AG04450 (cell line): Measurements from ENCODE around the gene PPM1A. TPM values are rescaled to one million over a fixed set of nuclear protein-coding genes. Genes with fewer than 3 reads are reported as not detected.
A peak's percentile ranks its signal among the peaks of the same experiment; 100 is the strongest.

Source experiments
- CTCF ChIA-PET: fragments of 300-600, 350-600 bp; formaldehyde crosslinking; extraction: SDS; loops from one replicate; lab custom pipeline; 2022; ENCODE audit warnings: antibody characterized with exemption, inconsistent platforms; lab: Charles Lee
- POLR2A ChIA-PET: fragments of 350-600 bp; formaldehyde crosslinking; extraction: SDS; loops from one replicate; lab custom pipeline; 2021; ENCODE audit warnings: antibody characterized with exemption, inconsistent platforms; lab: Yijun Ruan, JAX
- DNase-seq: peaks from one replicate; pipeline ENCODE4 v3.0.0-alpha.2; 2011; ENCODE audit warnings: low read depth, low spot score
- H3K27ac ChIP-seq: one replicate; pipeline ENCODE4 v1.5.1; 2012; ENCODE audit warnings: low read depth, low read length, control low read depth
- H3K27me3 ChIP-seq: one replicate; pipeline ENCODE4 v1.6.0; 2012; ENCODE audit warnings: low read length; ENCODE audit not compliant: control insufficient read depth, insufficient read depth
- H3K4me3 ChIP-seq: 2 replicates; pipeline ENCODE4 v1.5.1; 2011; ENCODE audit warnings: mild to moderate bottlenecking, low read depth, low read length, control low read depth
- H3K9me3 ChIP-seq: 2 replicates; pipeline ENCODE4 v1.5.1; 2012; ENCODE audit warnings: low read length; ENCODE audit not compliant: control insufficient read depth, insufficient read depth
- CTCF ChIP-seq: IDR thresholded peaks from 2 replicates; pipeline ENCODE4 v1.5.1; 2011; ENCODE audit warnings: low read depth, low read length, control low read depth, inconsistent platforms
- polyA plus RNA-seq: library from polyadenylated mRNA; depleted of rRNA; stranded (reverse); fragments of >200 nt; gene quantifications from 2 replicates; pipeline ENCODE4 v1.2.3, GENCODE V29; 2011

The PPM1A gene
- polyA plus RNA-seq, 1 experiment = 44.1 TPM

- H3K4me3 ChIP-seq = no peak overlapping the region
- peaks cover 20% of the 10 kb centered on the region for H3K27me3 ChIP-seq
- H3K27ac ChIP-seq = no peak overlapping the region
- no peaks in the 10 kb centered on the region for H3K9me3 ChIP-seq
- POLR2A ChIA-PET = interaction anchor here (0.8 kb wide), 1 partner anchor 245 kb away, joined by 3 read pairs; no protein-coding TSS in a partner anchor
- CTCF ChIA-PET = interaction anchor here (1.1 to 1.8 kb wide), 2 partner anchors 24 to 693 kb away, joined by 4 to 5 read pairs; no protein-coding TSS in a partner anchor
- no peak for TF ChIP-seq CTCF
- DNase-seq = no peak
These were observed 77.3 kb downstream of the PPM1A start for GRCh38 chr14:60326274-60326673.

GRCh38 chr14:60327447-60328331 lies 78.7 kb downstream of the PPM1A start:
- ChIA-PET POLR2A (interaction anchor here (0.6 kb wide), 1 partner anchor 80 kb away, joined by 7 read pairs; no protein-coding TSS in a partner anchor), CTCF (interaction anchor here (0.8 to 6.1 kb wide), 3 partner anchors 19 to 1587 kb away, joined by 3 to 60 read pairs (median 3); no protein-coding TSS in a partner anchor)
- no peak overlapping the region for H3K27ac ChIP-seq
- no peak for DNase-seq
- H3K9me3 ChIP-seq = no peaks in the 10 kb centered on the region
- no peak for TF ChIP-seq CTCF
- H3K4me3 ChIP-seq = peak overlapping the region; percentile 27
- H3K27me3 ChIP-seq = peaks cover 19% of the 10 kb centered on the region

GRCh38 chr14:60328583-60328982 lies 79.6 kb downstream of the PPM1A start:
- no peak for TF ChIP-seq CTCF
- DNase-seq = no peak

GRCh38 chr14:60329274-60329673 lies 80.3 kb downstream of the PPM1A start:
- Histone ChIP-seq H3K27ac (no peak overlapping the region), H3K4me3 (no peak overlapping the region), H3K9me3 (no peaks in the 10 kb centered on the region), H3K27me3 (peaks cover 22% of the 10 kb centered on the region)
- TF ChIP-seq CTCF = no peak
- POLR2A ChIA-PET = no interaction called here
- no peak for DNase-seq
- CTCF ChIA-PET = interaction anchor here (6.1 kb wide), 1 partner anchor 22 kb away, joined by 60 read pairs; no protein-coding TSS in a partner anchor

More at GRCh38 chr14:60328583-60328982, 79.6 kb downstream of the PPM1A start:
- Histone ChIP-seq H3K9me3 (no peaks in the 10 kb centered on the region), H3K27ac (no peak overlapping the region), H3K4me3 (no peak overlapping the region), H3K27me3 (peaks cover 19% of the 10 kb centered on the region)
- CTCF ChIA-PET = interaction anchor here (6.1 kb wide), 1 partner anchor 23 kb away, joined by 60 read pairs; no protein-coding TSS in a partner anchor
- POLR2A ChIA-PET = no interaction called here
